ENCODE measurements around the gene GNG13.

The GNG13 gene

DNA sequence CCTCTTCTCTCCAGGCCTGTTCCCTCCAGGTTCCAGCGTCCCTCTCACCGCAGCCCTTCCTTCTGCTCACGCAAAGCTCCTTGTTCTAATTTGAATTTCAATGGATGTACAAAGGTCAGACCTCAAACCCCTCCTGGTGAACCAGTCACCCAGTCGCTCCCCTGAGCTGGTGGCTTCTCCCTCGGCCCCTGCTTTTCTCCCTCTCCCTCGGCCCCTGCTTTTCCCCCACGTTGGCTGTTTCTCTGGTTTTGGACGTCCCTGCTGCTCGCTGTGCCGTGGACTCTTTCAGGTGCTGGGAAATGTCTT is 48.6 kb downstream of the GNG13 start:
- H3K4me1 ChIP-seq (ENCODE audit: control insufficient read depth, low read length) = no peaks in the 10 kb centered on the region
- H3K27ac ChIP-seq (ENCODE audit: low read depth, low read length) = no peak overlapping the region
- no peaks in the 10 kb centered on the region for H3F3A ChIP-seq (ENCODE audit: control insufficient read depth, insufficient read depth)
- no peak overlapping the region for H3K4me3 ChIP-seq (ENCODE audit: low read length)
- TF ChIP-seq EZH2phosphoT487 (IDR thresholded peaks at IDR 0.05; ENCODE audit: borderline replicate concordance, low read length) = no peak
- TF ChIP-seq, protein P1, sequence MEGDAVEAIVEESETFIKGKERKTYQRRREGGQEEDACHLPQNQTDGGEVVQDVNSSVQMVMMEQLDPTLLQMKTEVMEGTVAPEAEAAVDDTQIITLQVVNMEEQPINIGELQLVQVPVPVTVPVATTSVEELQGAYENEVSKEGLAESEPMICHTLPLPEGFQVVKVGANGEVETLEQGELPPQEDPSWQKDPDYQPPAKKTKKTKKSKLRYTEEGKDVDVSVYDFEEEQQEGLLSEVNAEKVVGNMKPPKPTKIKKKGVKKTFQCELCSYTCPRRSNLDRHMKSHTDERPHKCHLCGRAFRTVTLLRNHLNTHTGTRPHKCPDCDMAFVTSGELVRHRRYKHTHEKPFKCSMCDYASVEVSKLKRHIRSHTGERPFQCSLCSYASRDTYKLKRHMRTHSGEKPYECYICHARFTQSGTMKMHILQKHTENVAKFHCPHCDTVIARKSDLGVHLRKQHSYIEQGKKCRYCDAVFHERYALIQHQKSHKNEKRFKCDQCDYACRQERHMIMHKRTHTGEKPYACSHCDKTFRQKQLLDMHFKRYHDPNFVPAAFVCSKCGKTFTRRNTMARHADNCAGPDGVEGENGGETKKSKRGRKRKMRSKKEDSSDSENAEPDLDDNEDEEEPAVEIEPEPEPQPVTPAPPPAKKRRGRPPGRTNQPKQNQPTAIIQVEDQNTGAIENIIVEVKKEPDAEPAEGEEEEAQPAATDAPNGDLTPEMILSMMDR (IDR thresholded peaks at IDR 0.05; ENCODE audit: low read depth, low read length, poor library complexity, severe bottlenecking) = no peak
- no peaks in the 10 kb centered on the region for H3K9me3 ChIP-seq (ENCODE audit: control insufficient read depth, insufficient read depth, low read length)
- no peak overlapping the region for H3K4me2 ChIP-seq (ENCODE audit: low read length)
- no peaks in the 10 kb centered on the region for H3K9me2 ChIP-seq (replicated peaks; ENCODE audit: control insufficient read depth, low read length)
- no peaks in the 10 kb centered on the region for H3K79me2 ChIP-seq (ENCODE audit: control insufficient read depth, low read length)
- H3K27me3 ChIP-seq (ENCODE audit: control insufficient read depth, low read length) = peaks cover 3% of the 10 kb centered on the region; the same call in 1 of the 2 replicates
- no peaks in the 10 kb centered on the region for H4K20me1 ChIP-seq (ENCODE audit: control insufficient read depth, insufficient read depth, low read depth, low read length)
- H3K36me3 ChIP-seq (ENCODE audit: control insufficient read depth, low read length) = no peaks in the 10 kb centered on the region

DNA sequence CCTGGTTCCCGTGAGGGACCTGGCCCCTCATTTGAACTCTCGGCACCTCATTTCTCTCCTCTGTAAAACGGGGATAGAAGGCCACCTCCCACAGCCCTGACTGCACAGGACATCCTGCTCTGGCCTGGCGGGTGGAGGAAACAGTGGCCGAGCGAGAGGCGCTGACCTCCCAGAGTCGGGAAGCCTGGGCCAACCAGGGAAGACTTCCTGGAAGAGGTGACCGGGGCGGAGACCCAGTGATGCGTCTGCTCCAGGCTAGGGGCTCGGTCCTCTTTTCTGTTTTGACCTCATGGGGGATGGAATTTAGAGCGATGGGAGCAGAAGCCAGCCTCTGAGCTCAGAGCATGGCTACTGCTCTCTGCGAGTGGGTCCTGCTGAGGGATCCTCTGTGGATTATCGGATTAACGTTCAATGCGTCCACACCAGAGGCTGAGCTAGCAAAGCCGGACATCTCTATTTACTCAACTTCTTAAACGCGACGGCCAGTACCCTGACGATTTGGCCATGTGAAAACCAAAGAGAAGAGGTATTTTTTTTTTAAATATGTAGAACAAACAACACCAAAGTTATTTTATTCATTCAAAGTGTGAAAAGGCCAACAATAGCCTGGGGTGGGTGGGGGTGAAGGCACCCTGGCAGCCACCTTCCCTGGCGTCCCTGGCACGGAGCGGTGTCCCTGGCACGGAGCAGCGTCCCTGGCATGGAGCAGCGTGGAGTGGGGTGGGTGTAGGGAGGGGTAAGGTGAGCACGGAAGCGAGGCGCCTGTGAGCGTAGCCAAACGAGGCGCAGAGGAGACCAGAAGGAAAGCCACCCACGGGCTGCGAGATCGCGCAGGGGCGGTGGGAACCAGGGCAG is 49.2 kb downstream of the GNG13 start:
- Histone ChIP-seq H3K36me3 (ENCODE audit: control insufficient read depth, low read length) (no peaks in the 10 kb centered on the region), H3K4me2 (ENCODE audit: low read length) (no peak overlapping the region), H3K9me3 (ENCODE audit: control insufficient read depth, insufficient read depth, low read length) (no peaks in the 10 kb centered on the region), H3K4me3 (ENCODE audit: low read length) (no peak overlapping the region), H3K27me3 (ENCODE audit: control insufficient read depth, low read length) (peaks cover 1% of the 10 kb centered on the region; the same call in 1 of the 2 replicates), H3K9me2 (replicated peaks; ENCODE audit: control insufficient read depth, low read length) (no peaks in the 10 kb centered on the region), H4K20me1 (ENCODE audit: control insufficient read depth, insufficient read depth, low read depth, low read length) (no peaks in the 10 kb centered on the region), H3K27ac (ENCODE audit: low read depth, low read length) (no peak overlapping the region), H3F3A (ENCODE audit: control insufficient read depth, insufficient read depth) (no peaks in the 10 kb centered on the region), H3K4me1 (ENCODE audit: control insufficient read depth, low read length) (no peaks in the 10 kb centered on the region), H3K79me2 (ENCODE audit: control insufficient read depth, low read length) (no peaks in the 10 kb centered on the region)
- TF ChIP-seq, protein P1 (IDR thresholded peaks at IDR 0.05; ENCODE audit: low read depth, low read length, poor library complexity, severe bottlenecking) = no peak
- no peak for TF ChIP-seq EZH2phosphoT487 (IDR thresholded peaks at IDR 0.05; ENCODE audit: borderline replicate concordance, low read length)

DNA sequence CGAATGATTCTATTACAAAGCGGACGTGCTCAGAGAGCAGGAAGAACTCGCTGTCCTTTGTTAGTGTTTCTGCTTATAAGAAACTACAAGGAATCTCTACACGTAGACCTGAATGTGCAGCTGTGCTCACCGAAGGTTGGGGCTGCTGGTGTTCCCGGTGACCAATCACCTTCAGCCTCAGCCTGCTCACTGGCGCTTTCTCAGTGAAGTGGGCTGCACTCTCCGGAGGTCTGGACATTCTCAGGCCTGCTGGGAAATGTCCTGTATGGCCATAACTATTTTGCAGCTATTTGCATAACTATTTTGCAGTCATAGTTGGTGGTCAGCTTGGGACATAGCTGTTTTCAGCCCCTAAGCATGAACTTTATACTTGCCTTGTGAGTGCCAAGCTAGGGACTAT is 50.0 kb downstream of the GNG13 start:
- TF ChIP-seq, protein P1 (IDR thresholded peaks at IDR 0.05; ENCODE audit: low read depth, low read length, poor library complexity, severe bottlenecking) = no peak
- no peak for TF ChIP-seq EZH2phosphoT487 (IDR thresholded peaks at IDR 0.05; ENCODE audit: borderline replicate concordance, low read length)
- Histone ChIP-seq H3K4me3 (ENCODE audit: low read length) (no peak overlapping the region), H3K9me3 (ENCODE audit: control insufficient read depth, insufficient read depth, low read length) (no peaks in the 10 kb centered on the region), H3F3A (ENCODE audit: control insufficient read depth, insufficient read depth) (no peaks in the 10 kb centered on the region), H4K20me1 (ENCODE audit: control insufficient read depth, insufficient read depth, low read depth, low read length) (no peaks in the 10 kb centered on the region), H3K36me3 (ENCODE audit: control insufficient read depth, low read length) (no peaks in the 10 kb centered on the region), H3K9me2 (replicated peaks; ENCODE audit: control insufficient read depth, low read length) (no peaks in the 10 kb centered on the region), H3K4me1 (ENCODE audit: control insufficient read depth, low read length) (no peaks in the 10 kb centered on the region), H3K79me2 (ENCODE audit: control insufficient read depth, low read length) (no peaks in the 10 kb centered on the region), H3K27me3 (ENCODE audit: control insufficient read depth, low read length) (no peaks in the 10 kb centered on the region), H3K27ac (ENCODE audit: low read depth, low read length) (no peak overlapping the region), H3K4me2 (ENCODE audit: low read length) (no peak overlapping the region)
